Measurements from ENCODE around the gene OCSTAMP. TPM values are rescaled to one million over a fixed set of nuclear protein-coding genes. Genes with fewer than 3 reads are reported as not detected.

Gene OCSTAMP
- total RNA-seq, 1 donor from 2014 or later: not detected

GRCh38 chr20:46501337-46501942 is 49.0 kb downstream of the OCSTAMP start:
- peaks cover 4% of the 10 kb centered on the region for H3K36me3 ChIP-seq (ENCODE audit: insufficient read depth, low read length)
- no peak overlapping the region for H3K9ac ChIP-seq (ENCODE audit: low read length)
- no peaks in the 10 kb centered on the region for H3K4me1 ChIP-seq (ENCODE audit: insufficient read depth, low read length)
- H3K27me3 ChIP-seq (ENCODE audit: insufficient read depth, low read length): no peaks in the 10 kb centered on the region
- no peak for DNase-seq (ENCODE audit: low read depth)
- FAIRE-seq: no peak
- peaks cover 53% of the 10 kb centered on the region for H3K9me3 ChIP-seq (ENCODE audit: insufficient read depth, low read depth, low read length)
- Mint-ChIP-seq H3K27ac (ENCODE audit: unreplicated experiment) (no peak overlapping the region), H3K4me3 (ENCODE audit: unreplicated experiment) (no peak overlapping the region), H3K36me3 (ENCODE audit: low read depth, unreplicated experiment) (peaks cover 73% of the 10 kb centered on the region), H3K4me1 (ENCODE audit: low read depth, unreplicated experiment) (no peaks in the 10 kb centered on the region), H3K27me3 (ENCODE audit: low read depth, unreplicated experiment) (no peaks in the 10 kb centered on the region), H3K9me3 (ENCODE audit: unreplicated experiment) (peaks cover 77% of the 10 kb centered on the region)
- H4K20me1 ChIP-seq (ENCODE audit: insufficient read depth, low read length): no peaks in the 10 kb centered on the region
- no peak overlapping the region for H3K4me3 ChIP-seq (ENCODE audit: insufficient read depth, low read depth, low read length)
- no peaks in the 10 kb centered on the region for H3K79me2 ChIP-seq (ENCODE audit: insufficient read depth, low read length)
- no peak overlapping the region for H3K4me2 ChIP-seq (ENCODE audit: low read length)
- no peak overlapping the region for H3K27ac ChIP-seq (ENCODE audit: low read depth, low read length)
- no peak for TF ChIP-seq CTCF (IDR thresholded peaks at IDR 0.05; ENCODE audit: insufficient read depth, low read depth, low read length)
- no peak for TF ChIP-seq EZH2 (IDR thresholded peaks at IDR 0.05; ENCODE audit: insufficient read depth, low read length)
- H2AFZ ChIP-seq (ENCODE audit: low read depth, low read length): no peak overlapping the region

DNA sequence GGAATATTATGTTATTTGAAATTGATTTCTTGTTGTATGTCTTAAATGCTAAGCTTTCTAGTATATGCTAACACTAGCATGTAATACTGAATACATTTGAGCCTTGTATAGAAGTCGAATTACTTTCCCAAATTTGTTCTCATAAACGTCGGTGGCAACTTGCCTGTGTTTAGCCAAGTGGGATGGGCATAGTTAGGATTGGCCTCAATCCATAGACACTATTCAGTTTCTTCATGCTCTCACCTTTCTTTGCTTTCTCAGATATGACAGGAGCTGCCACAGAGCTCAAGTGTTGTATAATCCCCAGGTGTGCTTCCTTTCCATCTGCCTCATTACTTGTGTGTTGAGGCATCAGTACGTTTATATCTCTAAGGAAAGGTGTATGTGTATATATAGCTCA is 56.4 kb downstream of the OCSTAMP start:
- H3K4me2 ChIP-seq (ENCODE audit: low read length): no peak overlapping the region
- H3K4me1 Mint-ChIP-seq (ENCODE audit: low read depth, unreplicated experiment): no peaks in the 10 kb centered on the region
- H3K27me3 Mint-ChIP-seq (ENCODE audit: low read depth, unreplicated experiment): no peaks in the 10 kb centered on the region
- no peaks in the 10 kb centered on the region for H3K27me3 ChIP-seq (ENCODE audit: insufficient read depth, low read length)
- FAIRE-seq (no peak), DNase-seq (ENCODE audit: low read depth) (no peak)
- H4K20me1 ChIP-seq (ENCODE audit: insufficient read depth, low read length): no peaks in the 10 kb centered on the region
- no peak overlapping the region for H2AFZ ChIP-seq (ENCODE audit: low read depth, low read length)
- H3K9me3 Mint-ChIP-seq (ENCODE audit: unreplicated experiment): peaks cover 29% of the 10 kb centered on the region
- no peaks in the 10 kb centered on the region for H3K79me2 ChIP-seq (ENCODE audit: insufficient read depth, low read length)
- no peak for TF ChIP-seq EZH2 (IDR thresholded peaks at IDR 0.05; ENCODE audit: insufficient read depth, low read length)
- no peak for TF ChIP-seq CTCF (IDR thresholded peaks at IDR 0.05; ENCODE audit: insufficient read depth, low read depth, low read length)
- H3K27ac Mint-ChIP-seq (ENCODE audit: unreplicated experiment): no peak overlapping the region
- no peak overlapping the region for H3K4me3 Mint-ChIP-seq (ENCODE audit: unreplicated experiment)
- H3K4me1 ChIP-seq (ENCODE audit: insufficient read depth, low read length): no peaks in the 10 kb centered on the region
- H3K36me3 ChIP-seq (ENCODE audit: insufficient read depth, low read length): no peaks in the 10 kb centered on the region
- H3K27ac ChIP-seq (ENCODE audit: low read depth, low read length): no peak overlapping the region
- H3K9ac ChIP-seq (ENCODE audit: low read length): no peak overlapping the region
- H3K4me3 ChIP-seq (ENCODE audit: insufficient read depth, low read depth, low read length): no peak overlapping the region
- peaks cover 18% of the 10 kb centered on the region for H3K9me3 ChIP-seq (ENCODE audit: insufficient read depth, low read depth, low read length)
- H3K36me3 Mint-ChIP-seq (ENCODE audit: low read depth, unreplicated experiment): peaks cover 38% of the 10 kb centered on the region

GRCh38 chr20:46491354-46491753 is 59.1 kb downstream of the OCSTAMP start:
- Histone ChIP-seq H3K4me2 (ENCODE audit: low read length) (no peak overlapping the region), H3K4me3 (ENCODE audit: insufficient read depth, low read depth, low read length) (no peak overlapping the region), H3K36me3 (ENCODE audit: insufficient read depth, low read length) (no peaks in the 10 kb centered on the region), H3K27ac (ENCODE audit: low read depth, low read length) (no peak overlapping the region), H3K27me3 (ENCODE audit: insufficient read depth, low read length) (no peaks in the 10 kb centered on the region), H3K9me3 (ENCODE audit: insufficient read depth, low read depth, low read length) (peaks cover 6% of the 10 kb centered on the region), H3K4me1 (ENCODE audit: insufficient read depth, low read length) (no peaks in the 10 kb centered on the region), H3K9ac (ENCODE audit: low read length) (no peak overlapping the region), H2AFZ (ENCODE audit: low read depth, low read length) (no peak overlapping the region), H4K20me1 (ENCODE audit: insufficient read depth, low read length) (no peaks in the 10 kb centered on the region), H3K79me2 (ENCODE audit: insufficient read depth, low read length) (no peaks in the 10 kb centered on the region)
- Mint-ChIP-seq H3K9me3 (ENCODE audit: unreplicated experiment) (peaks cover 10% of the 10 kb centered on the region), H3K36me3 (ENCODE audit: low read depth, unreplicated experiment) (peaks cover 17% of the 10 kb centered on the region), H3K4me3 (ENCODE audit: unreplicated experiment) (no peak overlapping the region), H3K27ac (ENCODE audit: unreplicated experiment) (no peak overlapping the region), H3K27me3 (ENCODE audit: low read depth, unreplicated experiment) (no peaks in the 10 kb centered on the region), H3K4me1 (ENCODE audit: low read depth, unreplicated experiment) (no peaks in the 10 kb centered on the region)
- TF ChIP-seq CTCF (IDR thresholded peaks at IDR 0.05; ENCODE audit: insufficient read depth, low read depth, low read length): no peak
- no peak for TF ChIP-seq EZH2 (IDR thresholded peaks at IDR 0.05; ENCODE audit: insufficient read depth, low read length)
- FAIRE-seq (no peak), DNase-seq (ENCODE audit: low read depth) (no peak)

All from astrocyte (in vitro differentiated cells and primary cell).